NCI-H2227 (cell line): ENCODE data around the gene RNASE2.
"Not testable (repeated sequence)": the region's sequence is repeated elsewhere in the genome, so short reads cannot be mapped to it uniquely, and the experiment has no call there.

Source experiments
- DNase-seq: peaks from one replicate; lab custom pipeline; 2025; ENCODE audit not compliant: unreplicated experiment; lab: John Stamatoyannopoulos, UW

Gene RNASE2

GRCh38 chr14:20980906-20981305, 25.6 kb downstream of the RNASE2 start:
- no peak for DNase-seq

- DNase-seq: no peak
Observed at GRCh38 chr14:20982646-20983369, 27.5 kb downstream of the RNASE2 start.

GRCh38 chr14:20985650-20986049, 30.4 kb downstream of the RNASE2 start:
- DNase-seq: not testable (repeated sequence)

GRCh38 chr14:20986811-20987210, 31.5 kb downstream of the RNASE2 start:
- no peak for DNase-seq

- DNase-seq: no peak
Observed at GRCh38 chr14:20988717-20989470, 33.6 kb downstream of the RNASE2 start.

GRCh38 chr14:20989471-20989786, 34.1 kb downstream of the RNASE2 start:
- no peak for DNase-seq

GRCh38 chr14:20989787-20990600, 34.7 kb downstream of the RNASE2 start, which contains the start of gene METTL17:
TSS of gene METTL17 (plus strand) at chr14:20989980. CDS start at chr14:20990003, 23 bp downstream.
- peak; percentile 96 for DNase-seq

- DNase-seq: no peak
Observed at GRCh38 chr14:20996521-20996920, 41.2 kb downstream of the RNASE2 start.

GRCh38 chr14:20997115-20997514, 41.8 kb downstream of the RNASE2 start:
- DNase-seq: no peak

- DNase-seq: no peak
Observed at GRCh38 chr14:20997564-20997963, 42.3 kb downstream of the RNASE2 start.

- DNase-seq: no peak
Observed at GRCh38 chr14:20998139-20998538, 42.9 kb downstream of the RNASE2 start.

GRCh38 chr14:20998674-20999366, 43.5 kb downstream of the RNASE2 start, which contains the start of gene SLC39A2:
TSS of gene SLC39A2 (plus strand) at chr14:20999293. CDS start at chr14:20999447, 154 bp downstream.
- peak; percentile 13 for DNase-seq

GRCh38 chr14:20999591-20999990, 44.3 kb downstream of the RNASE2 start:
- DNase-seq: no peak

GRCh38 chr14:21001218-21001617, 45.9 kb downstream of the RNASE2 start:
- DNase-seq: no peak

GRCh38 chr14:21003788-21004346, 48.6 kb downstream of the RNASE2 start:
- no peak for DNase-seq
